ENCODE data around the gene CYSRT1.

GRCh38 chr9:137180491-137180890 is 44.5 kb upstream of the CYSRT1 start:
- no peak for TF ChIP-seq EZH2 (IDR thresholded peaks at IDR 0.05; ENCODE audit: insufficient read depth, poor library complexity, severe bottlenecking)
- no peak for TF ChIP-seq EZH2phosphoT487 (IDR thresholded peaks at IDR 0.05; ENCODE audit: insufficient read depth, low read depth)

All from GM23248 (cell line).